HG02884 (cell line): Measurements from ENCODE around the gene SPOCK2.
"Not testable (repeated sequence)": the region's sequence is repeated elsewhere in the genome, so short reads cannot be mapped to it uniquely, and the experiment has no call there.

ENCODE experiments used
- ATAC-seq: cut with Tn5 transposase; IDR thresholded peaks from one replicate; pipeline ENCODE4 v1.9.1; 2021; ENCODE audit warnings: mild to moderate bottlenecking, moderate library complexity; ENCODE audit not compliant: unreplicated experiment

Gene SPOCK2

GRCh38 chr10:72108830-72109635, 20.7 kb upstream of the SPOCK2 start:
- no peak for ATAC-seq

- not testable (repeated sequence) for ATAC-seq
These were observed 19.6 kb upstream of the SPOCK2 start for GRCh38 chr10:72108004-72108370.

- ATAC-seq: no peak
These were observed 19.1 kb upstream of the SPOCK2 start for GRCh38 chr10:72107325-72108003.

DNA sequence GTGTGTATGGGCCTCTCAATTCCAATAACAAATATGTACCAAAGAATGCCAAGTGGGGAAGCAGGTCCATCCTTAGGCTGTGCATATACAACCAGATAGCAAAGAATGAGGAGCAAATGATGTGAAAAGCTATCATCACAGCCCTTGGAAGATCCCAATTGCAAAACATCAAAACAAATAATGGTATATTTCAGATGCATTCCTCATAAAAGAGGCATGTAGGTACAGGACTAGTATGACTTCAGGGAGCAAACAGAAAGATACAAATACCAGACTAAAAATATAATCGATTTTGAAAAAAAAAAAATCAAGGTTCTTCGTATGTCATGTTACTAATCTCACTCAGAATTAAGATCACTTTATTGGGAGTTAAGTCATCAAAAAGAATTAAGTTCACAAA, 18.5 kb upstream of the SPOCK2 start:
- no peak for ATAC-seq

GRCh38 chr10:72106154-72106849, 18.0 kb upstream of the SPOCK2 start:
- no peak for ATAC-seq

DNA sequence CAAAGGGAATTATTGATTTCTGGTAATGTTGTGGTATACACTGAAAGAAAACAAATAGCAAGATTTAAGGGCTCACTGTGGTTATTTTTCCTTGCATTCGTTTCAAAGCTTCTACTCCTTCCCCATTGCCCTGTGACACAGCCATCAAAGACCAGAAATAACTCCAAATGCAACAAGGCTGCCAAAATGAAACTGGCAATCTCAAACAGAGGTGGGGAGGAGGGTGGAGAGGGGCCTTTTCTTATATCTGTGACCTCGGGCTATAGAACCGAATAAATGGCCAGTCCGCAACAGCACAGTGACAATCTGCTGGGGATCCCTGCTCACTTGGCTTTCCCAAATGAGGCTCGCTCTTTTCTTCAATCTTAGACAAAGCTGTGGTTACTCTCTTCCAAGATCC, 17.4 kb upstream of the SPOCK2 start:
- no peak for ATAC-seq

- no peak for ATAC-seq
These were observed 16.7 kb upstream of the SPOCK2 start for GRCh38 chr10:72105098-72105475.

- ATAC-seq: no peak
These were observed 16.2 kb upstream of the SPOCK2 start for GRCh38 chr10:72104472-72105097.

- no peak for ATAC-seq
These were observed 11.2 kb upstream of the SPOCK2 start for GRCh38 chr10:72099600-72099921.

DNA sequence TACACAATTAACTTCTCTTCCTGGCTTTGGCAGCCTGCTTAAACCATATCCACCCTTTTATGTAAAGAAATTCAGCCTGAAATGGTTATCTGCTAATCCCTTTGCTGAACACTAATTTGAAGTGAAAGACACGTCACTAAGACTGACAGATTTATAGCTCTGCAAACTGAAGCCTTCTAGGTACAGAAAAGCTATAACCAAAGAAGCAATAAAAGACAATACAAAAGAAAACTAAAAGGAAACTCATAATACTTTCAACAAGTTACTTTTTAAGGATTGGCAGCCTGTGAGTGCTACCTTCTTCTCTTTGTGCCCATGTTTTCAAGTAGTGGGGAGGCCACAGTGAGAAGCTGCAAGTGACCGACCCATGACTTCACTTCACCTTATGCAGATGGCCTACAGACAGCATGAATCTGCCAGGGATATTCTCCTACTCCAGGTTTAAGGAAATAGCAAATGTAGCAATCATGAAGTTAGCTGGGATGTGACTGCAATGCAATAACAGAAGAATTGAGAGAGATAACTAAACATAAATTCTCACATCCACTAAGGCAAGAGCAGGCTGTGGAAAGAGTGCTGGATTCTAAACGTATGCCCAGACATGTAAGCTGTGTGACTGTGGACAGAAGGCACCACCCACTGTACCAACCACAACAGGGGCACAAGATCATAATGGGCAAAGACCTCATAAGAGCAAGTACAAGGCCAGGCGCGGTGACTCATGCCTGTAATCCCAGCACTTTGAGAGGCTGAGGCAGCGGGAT, 10.7 kb upstream of the SPOCK2 start:
- ATAC-seq: no peak

DNA sequence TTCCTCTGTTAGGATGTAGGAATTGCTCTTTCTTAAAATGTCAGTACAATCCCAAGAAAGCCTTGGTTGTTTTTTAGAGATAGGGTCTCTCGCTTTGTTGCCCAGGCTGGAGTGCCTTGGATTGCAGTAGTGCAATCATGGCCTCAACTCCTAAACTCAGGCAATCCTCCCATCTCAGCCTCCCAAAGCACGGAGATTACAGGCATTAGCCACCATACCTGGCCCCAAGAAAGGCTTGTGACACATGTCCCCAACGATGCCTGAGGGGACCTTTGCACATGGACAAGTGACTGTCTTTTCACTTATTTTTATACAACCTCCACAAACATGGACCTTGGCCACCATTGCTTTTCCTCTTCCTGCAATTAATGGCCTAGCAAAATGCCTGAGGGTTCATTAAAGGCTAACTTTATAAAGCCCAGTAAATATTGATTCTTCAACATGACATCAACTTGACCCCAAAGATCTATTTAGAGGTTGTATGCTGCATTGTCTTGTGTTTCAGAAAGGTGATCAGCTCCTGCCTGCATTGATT, 10.0 kb upstream of the SPOCK2 start:
- ATAC-seq: no peak

DNA sequence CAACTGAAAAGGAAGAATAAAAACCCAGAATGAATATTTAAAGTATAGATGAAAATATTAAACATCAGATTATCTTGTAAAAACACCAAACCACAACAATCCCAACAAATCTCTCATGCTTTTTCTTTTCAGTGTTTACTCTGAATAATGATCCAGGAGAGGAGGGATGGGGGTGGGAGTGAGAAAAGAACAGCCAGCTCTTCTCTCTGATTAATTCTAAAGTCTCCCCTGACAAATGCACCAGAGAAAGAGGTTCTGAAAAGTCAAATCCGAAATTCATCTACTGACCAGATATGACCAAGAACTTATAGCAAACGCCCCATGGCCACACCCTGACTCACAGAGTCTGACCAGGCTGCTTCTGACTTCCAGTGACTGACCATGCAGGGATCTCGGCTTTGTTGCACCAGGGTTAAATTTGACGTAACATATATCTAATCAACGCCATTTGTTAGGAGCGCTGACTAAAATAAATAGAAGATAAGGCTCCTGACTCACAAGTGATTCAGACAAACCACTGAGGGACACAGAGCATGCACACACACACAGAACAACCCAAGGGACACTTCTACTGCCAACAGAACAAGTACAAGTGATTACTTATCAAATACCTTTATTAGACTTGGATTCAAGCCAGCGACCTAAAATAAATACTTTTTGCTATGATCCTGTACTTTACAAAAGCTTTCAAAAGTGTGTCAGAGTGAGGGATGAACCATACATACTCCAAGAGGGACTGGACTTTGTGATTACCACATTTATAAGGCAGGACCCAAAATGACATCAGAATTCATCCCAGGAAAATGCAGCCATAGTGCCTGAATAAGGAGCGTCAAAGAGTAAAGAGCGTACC, 9.3 kb upstream of the SPOCK2 start:
- no peak for ATAC-seq

DNA sequence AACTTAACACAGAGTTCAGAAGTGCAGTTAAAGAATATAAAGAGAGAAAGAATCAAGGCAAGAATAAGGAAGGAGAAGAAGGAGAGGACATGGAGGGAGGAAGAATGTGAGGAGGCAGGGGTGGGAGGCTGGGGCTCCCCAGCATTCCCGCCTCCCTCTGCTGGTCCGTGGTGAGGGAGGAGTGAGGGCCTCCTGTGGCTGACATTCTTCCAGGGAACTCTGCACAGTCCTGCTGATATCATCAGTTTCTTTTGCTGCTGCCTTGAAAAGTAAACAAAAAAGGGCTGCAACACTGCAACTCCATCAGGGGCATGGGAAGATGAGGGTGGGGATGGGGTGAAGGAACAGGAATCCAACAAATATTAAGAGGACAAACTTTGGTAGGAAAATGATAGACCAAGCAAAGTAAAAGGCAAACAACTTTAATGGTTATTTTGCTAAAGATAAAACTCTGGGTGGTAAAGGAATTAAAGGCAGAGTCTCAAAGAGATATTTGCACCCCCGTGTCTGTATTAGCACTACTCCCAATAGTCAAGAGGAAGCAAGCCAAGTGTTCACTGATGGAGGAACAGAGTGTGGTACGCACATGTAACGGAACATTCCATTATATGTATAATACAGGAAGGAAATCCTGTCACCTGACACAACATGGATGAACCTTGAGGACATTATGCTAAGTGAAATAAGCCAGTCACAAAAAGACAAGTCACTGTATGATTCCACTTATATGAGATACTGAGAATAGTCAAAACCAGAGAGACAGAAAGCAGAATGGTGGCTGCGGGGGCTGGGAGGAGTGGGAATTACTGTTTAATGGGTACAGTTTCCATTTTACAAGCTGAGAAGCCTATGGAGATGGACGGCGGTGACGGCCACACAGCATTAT, 8.0 kb upstream of the SPOCK2 start:
- ATAC-seq: no peak

GRCh38 chr10:72095195-72095594, 6.8 kb upstream of the SPOCK2 start:
- no peak for ATAC-seq

DNA sequence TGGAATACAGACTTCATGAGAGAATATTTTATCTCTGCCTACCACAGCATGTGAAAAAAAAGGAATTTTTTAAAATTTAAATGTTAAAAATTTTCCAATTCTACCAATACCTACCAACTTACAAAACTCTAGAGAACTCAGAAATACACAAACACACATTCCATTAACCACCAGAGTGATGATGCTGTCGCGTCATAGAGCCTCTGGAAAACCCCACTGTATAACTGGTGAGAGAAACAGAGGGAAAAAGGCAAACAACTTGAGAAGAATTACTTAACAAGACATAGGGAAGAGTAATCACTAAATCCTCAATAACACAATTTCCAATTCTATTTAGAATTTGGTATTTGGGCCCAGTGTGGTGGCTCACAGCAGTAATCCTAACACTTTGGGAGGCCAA, 6.2 kb upstream of the SPOCK2 start:
- no peak for ATAC-seq

GRCh38 chr10:72093450-72093849, 5.1 kb upstream of the SPOCK2 start:
- no peak for ATAC-seq

DNA sequence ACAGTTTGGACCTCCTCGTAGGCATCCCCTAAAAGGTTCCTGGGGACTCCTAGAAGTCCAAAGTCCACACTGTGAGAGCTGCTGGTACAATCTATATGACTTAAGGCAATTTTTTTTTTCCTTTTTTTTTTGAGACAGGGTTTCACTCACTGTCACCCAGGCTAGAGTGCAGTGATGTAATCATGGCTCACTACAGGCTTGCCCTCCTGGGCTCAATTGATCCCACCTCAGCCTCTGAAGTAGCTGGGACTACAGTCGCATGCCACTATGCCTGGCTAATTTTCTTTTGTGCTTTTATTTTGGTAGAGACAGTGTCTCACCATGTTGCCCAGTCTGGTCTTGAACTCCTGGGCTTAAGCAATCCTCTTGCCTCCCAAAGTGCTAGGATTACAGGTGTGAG, 4.6 kb upstream of the SPOCK2 start:
- ATAC-seq: no peak

DNA sequence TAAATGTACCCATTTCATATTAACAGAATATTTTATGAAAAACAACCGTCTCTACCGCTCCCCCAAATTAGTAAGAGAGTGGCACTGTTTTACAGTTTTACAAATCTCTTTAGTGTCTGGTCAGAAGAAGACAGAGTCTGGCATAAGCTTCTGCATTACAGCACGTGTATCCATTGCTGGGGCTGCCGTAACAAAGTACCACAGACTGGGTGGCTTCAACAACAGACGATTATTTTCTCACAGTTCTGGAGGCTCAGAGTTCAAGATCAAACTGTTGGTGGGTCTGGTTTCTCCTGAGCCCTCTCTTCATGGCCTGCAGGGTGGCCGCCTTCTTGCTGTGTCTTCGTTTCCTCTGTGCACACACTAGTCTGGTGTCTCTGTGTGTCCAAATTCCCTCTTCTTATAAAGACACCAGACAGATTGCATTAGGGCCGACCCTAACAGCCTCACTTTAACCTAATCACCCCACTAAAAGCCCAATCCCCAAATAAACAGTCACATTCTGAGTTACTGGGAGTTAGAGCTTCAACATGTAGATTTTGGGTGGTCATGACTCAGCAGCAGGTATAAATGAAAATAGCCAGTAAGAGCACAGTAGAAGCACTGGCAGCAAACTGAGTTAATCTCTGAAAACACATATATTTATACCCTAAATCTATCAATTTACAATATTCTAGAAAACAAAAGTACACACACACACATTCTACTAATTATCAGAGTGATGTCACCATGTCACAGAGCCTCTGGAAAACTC, 4.0 kb upstream of the SPOCK2 start:
- no peak for ATAC-seq
